Left ventricle myocardium inferior (tissue), 1 donor: Measurements from ENCODE around the gene SLC39A5. TPM values are rescaled to one million over a fixed set of nuclear protein-coding genes. Genes with fewer than 3 reads are reported as not detected.
"Not testable (repeated sequence)": the region's sequence is repeated elsewhere in the genome, so short reads cannot be mapped to it uniquely, and the experiment has no call there.

Experiments used
- DNase-seq: peaks from one replicate; pipeline ENCODE4 v3.0.0-alpha.2; 2020
- H3K27ac ChIP-seq: fragments of 200-600 bp; replicated peaks from 2 replicates; pipeline ENCODE4 v1.8.0; 2021
- H3K27me3 ChIP-seq: fragments of 200-600 bp; 2 replicates; pipeline ENCODE4 v1.8.0; 2021; ENCODE audit warnings: low read depth
- H3K36me3 ChIP-seq: fragments of 200-600 bp; 2 replicates; pipeline ENCODE4 v1.8.0; 2021
- H3K4me1 ChIP-seq: fragments of 200-600 bp; 2 replicates; pipeline ENCODE4 v1.8.0; 2021
- H3K4me3 ChIP-seq: fragments of 200-600 bp; 2 replicates; pipeline ENCODE4 v1.8.0; 2021; ENCODE audit warnings: mild to moderate bottlenecking, moderate library complexity
- H3K9me3 ChIP-seq: fragments of 200-600 bp; replicated peaks from 2 replicates; pipeline ENCODE4 v1.8.0; 2021
- intact Hi-C: fragments of 100-400 bp; cut with micrococcal nuclease; formaldehyde crosslinking; loops from one replicate; pipeline ENCODE4 v1.11.0; 2022
- total RNA-seq: library from RNA; stranded (reverse); fragmentation: NEBNext Ultra II Directional; extraction: Animal tissue kit (Norgen Biotek cat#: 25700); gene quantifications from one replicate; pipeline ENCODE4 v1.2.1, GENCODE V29; 2021
- TF ChIP-seq, protein P1 (sequence below): fragments of 200-600 bp; IDR thresholded peaks from 2 replicates; pipeline ENCODE4 v1.8.0; 2021; ENCODE audit warnings: antibody characterized with exemption, mild to moderate bottlenecking, borderline replicate concordance
- donor health status: DM: no; HTN: yes; CAD: no; lungs with severe emphysema.

SLC39A5 gene
- total RNA-seq, 1 donor from 2014 or later, result not detected

DNA sequence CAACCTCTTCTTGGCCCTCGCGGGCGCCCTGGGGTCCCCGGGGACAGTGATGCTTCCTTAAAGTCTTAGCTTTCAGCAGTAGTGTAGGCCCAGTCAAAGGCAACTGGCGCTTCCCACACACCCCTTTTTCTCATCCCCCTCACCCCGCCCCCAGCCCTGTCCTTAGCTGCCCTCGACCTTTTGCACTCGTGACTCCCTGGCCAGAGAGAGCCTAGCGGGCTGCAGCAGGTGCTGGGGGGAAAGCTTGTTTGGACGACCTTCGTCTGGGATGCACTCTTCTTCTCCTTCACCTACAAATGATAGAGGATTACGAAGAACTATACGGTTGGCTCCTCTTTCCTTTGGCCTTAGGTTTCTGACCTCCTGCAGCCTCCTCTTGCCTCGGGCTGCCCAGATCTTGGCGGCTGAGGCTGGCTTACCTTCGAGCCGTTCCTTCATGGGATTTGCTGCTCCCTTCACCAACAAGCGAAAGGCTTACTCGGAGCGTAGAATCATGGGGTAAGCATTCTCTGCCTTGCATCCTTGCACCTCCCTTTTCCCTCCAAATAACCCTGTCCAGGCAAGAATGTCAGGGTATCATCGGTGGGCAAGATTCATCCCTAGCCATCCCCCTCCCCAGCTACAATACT lies 37.7 kb downstream of the SLC39A5 start:
- H3K36me3 ChIP-seq, result peaks cover 35% of the 10 kb centered on the region
- peak; percentile 61 for DNase-seq
- no peaks in the 10 kb centered on the region for H3K27me3 ChIP-seq
- peak overlapping the region; percentile 97 for H3K27ac ChIP-seq
- TF ChIP-seq, protein P1, sequence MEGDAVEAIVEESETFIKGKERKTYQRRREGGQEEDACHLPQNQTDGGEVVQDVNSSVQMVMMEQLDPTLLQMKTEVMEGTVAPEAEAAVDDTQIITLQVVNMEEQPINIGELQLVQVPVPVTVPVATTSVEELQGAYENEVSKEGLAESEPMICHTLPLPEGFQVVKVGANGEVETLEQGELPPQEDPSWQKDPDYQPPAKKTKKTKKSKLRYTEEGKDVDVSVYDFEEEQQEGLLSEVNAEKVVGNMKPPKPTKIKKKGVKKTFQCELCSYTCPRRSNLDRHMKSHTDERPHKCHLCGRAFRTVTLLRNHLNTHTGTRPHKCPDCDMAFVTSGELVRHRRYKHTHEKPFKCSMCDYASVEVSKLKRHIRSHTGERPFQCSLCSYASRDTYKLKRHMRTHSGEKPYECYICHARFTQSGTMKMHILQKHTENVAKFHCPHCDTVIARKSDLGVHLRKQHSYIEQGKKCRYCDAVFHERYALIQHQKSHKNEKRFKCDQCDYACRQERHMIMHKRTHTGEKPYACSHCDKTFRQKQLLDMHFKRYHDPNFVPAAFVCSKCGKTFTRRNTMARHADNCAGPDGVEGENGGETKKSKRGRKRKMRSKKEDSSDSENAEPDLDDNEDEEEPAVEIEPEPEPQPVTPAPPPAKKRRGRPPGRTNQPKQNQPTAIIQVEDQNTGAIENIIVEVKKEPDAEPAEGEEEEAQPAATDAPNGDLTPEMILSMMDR, result no peak
- H3K4me3 ChIP-seq, result peak overlapping the region; percentile 83
- H3K9me3 ChIP-seq, result no peaks in the 10 kb centered on the region
- H3K4me1 ChIP-seq, result peaks cover 59% of the 10 kb centered on the region
- intact Hi-C loops, result no loop called here

DNA sequence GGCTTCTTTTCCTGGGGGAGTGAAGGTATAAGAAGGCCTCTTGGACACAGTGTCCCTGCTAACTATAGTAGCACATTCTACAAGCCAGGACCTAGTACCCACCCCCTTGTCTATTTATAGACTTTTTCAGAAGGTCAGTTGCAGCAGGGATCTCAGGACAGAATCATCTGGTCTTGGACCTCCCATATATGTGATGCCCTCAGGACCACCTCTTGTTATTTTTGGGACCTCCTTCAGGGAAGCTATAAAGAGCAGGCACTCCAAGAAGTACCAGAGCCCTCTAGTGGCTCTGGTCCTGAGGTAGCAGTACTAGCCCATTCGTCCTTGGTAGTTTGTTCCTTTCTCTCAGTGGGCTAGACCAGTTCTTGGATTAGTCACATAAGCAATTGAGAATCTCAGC lies 41.2 kb downstream of the SLC39A5 start:
- Histone ChIP-seq H3K4me1 (peaks cover 59% of the 10 kb centered on the region), H3K9me3 (no peaks in the 10 kb centered on the region), H3K27me3 (no peaks in the 10 kb centered on the region), H3K27ac (peak overlapping the region; percentile 97), H3K4me3 (peak overlapping the region; percentile 83), H3K36me3 (peaks cover 70% of the 10 kb centered on the region)
- TF ChIP-seq, protein P1, result peak; percentile 53
- no peak for DNase-seq
- intact Hi-C loops, result no loop called here

DNA sequence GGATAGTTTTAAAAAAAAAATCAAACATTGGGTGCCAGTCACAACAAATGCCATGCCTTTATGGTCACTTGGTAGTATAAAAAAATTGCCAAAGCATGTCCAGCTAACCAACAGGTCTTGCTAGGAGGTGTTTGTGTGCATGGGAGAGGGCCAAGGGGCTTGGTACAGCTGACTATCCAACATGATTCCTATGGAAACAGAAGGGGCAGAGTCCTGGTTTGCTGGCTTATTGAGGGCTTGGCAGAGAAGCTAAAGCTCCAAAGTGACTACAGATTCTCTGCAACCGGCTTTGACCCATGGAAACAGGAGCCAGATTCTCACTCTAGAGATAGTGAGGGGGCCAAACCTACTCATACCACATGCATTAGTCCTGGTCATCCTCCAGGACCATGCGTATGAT lies 42.6 kb downstream of the SLC39A5 start:
- H3K27me3 ChIP-seq, DNase-seq, intact Hi-C loops, H3K4me3 ChIP-seq, H3K9me3 ChIP-seq: not testable (repeated sequence)
- Histone ChIP-seq H3K4me1 (peaks cover 46% of the 10 kb centered on the region), H3K27ac (peak overlapping the region; percentile 97), H3K36me3 (peaks cover 83% of the 10 kb centered on the region)

DNA sequence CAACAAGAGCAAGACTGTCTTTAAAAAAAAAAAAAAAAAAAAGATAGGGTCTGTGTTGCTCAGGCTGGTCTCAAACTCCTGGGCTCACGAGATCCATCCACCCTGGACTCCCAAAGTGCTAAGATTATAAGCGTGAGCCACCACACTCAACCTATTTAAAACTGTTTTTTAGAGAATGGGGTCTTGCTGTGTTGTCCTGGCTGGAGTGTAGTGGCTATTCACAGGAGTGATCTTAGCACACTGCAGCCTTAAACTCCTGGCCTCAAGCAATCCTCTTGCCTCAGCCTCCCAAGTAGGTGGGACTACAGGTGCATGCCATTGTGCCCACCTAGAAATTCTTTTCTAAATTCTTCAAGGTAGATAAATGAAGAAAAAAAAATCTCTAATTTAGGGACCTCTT lies 44.4 kb downstream of the SLC39A5 start:
- DNase-seq, result no peak
- Histone ChIP-seq H3K36me3 (peaks cover 95% of the 10 kb centered on the region), H3K4me3 (no peak overlapping the region), H3K4me1 (peaks cover 35% of the 10 kb centered on the region), H3K27me3 (no peaks in the 10 kb centered on the region), H3K27ac (no peak overlapping the region), H3K9me3 (no peaks in the 10 kb centered on the region)
- intact Hi-C loops, result no loop called here
- TF ChIP-seq, protein P1, result no peak

DNA sequence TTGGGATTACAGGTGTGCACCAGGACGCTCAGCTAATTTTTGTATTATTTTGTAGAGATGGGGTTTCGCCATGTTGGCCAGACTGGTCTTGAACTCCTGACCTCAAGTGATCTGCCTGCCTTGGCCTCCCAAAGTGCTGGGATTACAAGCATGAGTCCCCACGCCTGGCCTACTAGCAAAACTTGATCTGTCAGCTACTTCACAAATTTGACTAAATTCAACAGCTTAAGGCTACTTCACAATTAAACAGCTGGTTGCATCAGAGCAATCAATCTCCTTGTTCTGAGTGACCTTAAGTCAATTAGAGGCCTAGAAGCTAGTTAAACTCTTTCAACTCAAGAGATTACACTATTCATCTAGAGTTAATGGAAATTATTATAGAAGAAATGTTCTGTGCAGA lies 49.1 kb downstream of the SLC39A5 start:
- intact Hi-C loops, result no loop called here
- Histone ChIP-seq H3K27ac (no peak overlapping the region), H3K4me1 (no peaks in the 10 kb centered on the region), H3K27me3 (no peaks in the 10 kb centered on the region), H3K9me3 (no peaks in the 10 kb centered on the region), H3K4me3 (no peak overlapping the region), H3K36me3 (peaks cover 99% of the 10 kb centered on the region)
- DNase-seq, result no peak
- TF ChIP-seq, protein P1, result no peak

DNA sequence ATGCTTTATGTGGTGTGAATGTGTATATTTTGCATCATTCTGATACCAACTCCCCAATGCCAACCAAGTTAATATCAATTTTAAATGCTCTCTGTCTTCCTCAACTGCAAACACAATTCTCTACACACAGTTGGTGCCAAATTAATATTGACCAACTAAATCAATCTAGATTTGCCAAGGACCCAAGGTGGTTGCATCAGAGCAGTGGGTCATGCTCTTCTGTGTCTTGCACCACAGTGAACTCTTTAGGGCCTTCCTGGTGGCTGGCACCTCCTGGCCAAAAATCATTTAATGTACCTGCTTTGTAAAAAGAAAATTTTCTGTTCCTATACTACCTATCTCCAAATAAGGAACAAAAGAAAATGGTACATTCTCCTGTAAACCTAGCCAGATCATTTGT lies 51.0 kb downstream of the SLC39A5 start:
- Histone ChIP-seq H3K4me3 (no peak overlapping the region), H3K9me3 (no peaks in the 10 kb centered on the region), H3K36me3 (peaks cover 97% of the 10 kb centered on the region), H3K27me3 (no peaks in the 10 kb centered on the region), H3K4me1 (peaks cover 3% of the 10 kb centered on the region), H3K27ac (no peak overlapping the region)
- TF ChIP-seq, protein P1, result no peak
- intact Hi-C loops, result no loop called here
- no peak for DNase-seq
